Measurements from ENCODE around the gene BTG3. TPM values are rescaled to one million over a fixed set of nuclear protein-coding genes. Genes with fewer than 3 reads are reported as not detected.

BTG3 gene
- total RNA-seq, 1 experiment from 2014 or later, result 76.8 TPM

DNA sequence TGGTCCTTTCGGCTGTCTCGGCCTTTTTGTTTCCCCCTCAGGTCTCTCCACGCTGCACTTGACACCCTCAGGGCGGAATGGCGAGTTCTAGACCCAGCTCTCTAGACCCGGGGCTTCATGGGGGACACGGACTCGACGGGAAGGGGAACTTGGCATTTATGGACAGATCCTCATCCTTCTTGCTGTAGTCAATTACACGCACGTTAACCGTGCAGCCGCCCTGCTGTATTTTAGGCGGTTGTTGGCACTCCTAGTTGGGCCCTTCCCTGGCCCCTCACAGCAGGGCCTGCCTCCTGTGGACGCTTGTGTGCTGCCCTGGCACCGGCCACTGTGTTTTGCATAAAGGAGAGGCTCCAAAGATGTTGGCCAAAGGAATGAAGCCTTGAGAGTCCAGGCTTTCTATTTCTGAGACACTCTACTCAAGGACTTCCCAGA, 558 bp upstream of the BTG3 start:
- H3K36me3 ChIP-seq (ENCODE audit: insufficient read depth, low read length, poor library complexity, severe bottlenecking), result peaks cover 8% of the 10 kb centered on the region
- peak overlapping the region; percentile 89 for H3K4me3 ChIP-seq (ENCODE audit: low read depth, low read length, poor library complexity, severe bottlenecking)
- no peaks in the 10 kb centered on the region for H3K9me3 ChIP-seq (ENCODE audit: low read depth, low read length, poor library complexity, severe bottlenecking)
- peaks cover 7% of the 10 kb centered on the region for H3K4me1 ChIP-seq (ENCODE audit: insufficient read depth, low read length, poor library complexity, severe bottlenecking)
- CTCF ChIA-PET, result no interaction called here
- no peak for TF ChIP-seq CTCF (conservative IDR thresholded peaks at IDR 0.05; ENCODE audit: low read depth, low read length)
- TF ChIP-seq EZH2 (IDR thresholded peaks at IDR 0.05; ENCODE audit: borderline replicate concordance, low read depth, low read length, poor library complexity, severe bottlenecking), result no peak
- intact Hi-C loops (cut with micrococcal nuclease; ENCODE audit: unreplicated experiment), result loop anchor here (10.0 kb wide), 1 partner anchor 202 kb away; the partner anchor contains the start of gene C21orf91
- POLR2A ChIA-PET (ENCODE audit: low non-redundant PET), result no interaction called here
- H3K27me3 ChIP-seq (replicated peaks; ENCODE audit: insufficient read depth, low read depth, low read length, poor library complexity), result no peaks in the 10 kb centered on the region
- peak; percentile 21 for DNase-seq (ENCODE audit: low spot score)
- BruUV-seq (replicated peaks), result no TSS peak
- no peak overlapping the region for H3K27ac ChIP-seq (ENCODE audit: low read depth, low read length, poor library complexity, severe bottlenecking)

DNA sequence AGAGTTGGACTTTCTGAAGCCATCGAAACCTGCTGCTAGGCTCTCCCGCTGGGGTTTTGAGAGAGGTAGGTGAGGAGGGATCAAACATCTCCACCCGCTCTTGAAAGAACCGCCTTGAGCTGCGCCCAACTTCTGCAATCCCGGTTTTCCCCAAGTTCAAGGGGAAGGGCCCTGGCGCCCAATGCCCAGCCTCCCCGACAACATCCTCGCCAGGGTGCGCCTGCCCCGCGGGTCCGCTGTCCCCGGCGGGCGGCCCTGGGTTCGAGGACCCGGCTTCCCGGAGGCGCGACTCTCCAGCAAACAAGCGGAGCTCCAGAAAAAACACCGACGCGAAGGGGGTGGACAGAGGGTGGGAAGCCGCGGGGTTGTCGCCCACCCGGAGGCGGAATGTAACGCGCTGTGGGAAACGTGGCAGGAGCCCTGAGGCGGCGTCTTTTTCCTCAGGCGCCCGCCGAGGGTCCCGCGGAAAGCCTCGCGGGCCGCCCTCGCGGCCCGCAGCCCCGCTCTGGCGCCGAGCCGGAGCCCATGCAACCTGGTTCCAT, 607 bp downstream of the BTG3 start:
- BruUV-seq (replicated peaks), result TSS peak; percentile 96
- Histone ChIP-seq H3K4me3 (ENCODE audit: low read depth, low read length, poor library complexity, severe bottlenecking) (peak overlapping the region; percentile 89), H3K36me3 (ENCODE audit: insufficient read depth, low read length, poor library complexity, severe bottlenecking) (peaks cover 20% of the 10 kb centered on the region), H3K27ac (ENCODE audit: low read depth, low read length, poor library complexity, severe bottlenecking) (peak overlapping the region; percentile 95), H3K9me3 (ENCODE audit: low read depth, low read length, poor library complexity, severe bottlenecking) (no peaks in the 10 kb centered on the region), H3K27me3 (replicated peaks; ENCODE audit: insufficient read depth, low read depth, low read length, poor library complexity) (no peaks in the 10 kb centered on the region), H3K4me1 (ENCODE audit: insufficient read depth, low read length, poor library complexity, severe bottlenecking) (peaks cover 7% of the 10 kb centered on the region)
- intact Hi-C loops (cut with micrococcal nuclease; ENCODE audit: unreplicated experiment), result loop anchor here (10.0 kb wide), 1 partner anchor 203 kb away; the partner anchor contains the start of gene C21orf91
- POLR2A ChIA-PET (ENCODE audit: low non-redundant PET), result interaction anchor here (0.5 kb wide), 1 partner anchor 43 kb away, joined by 16 read pairs; no protein-coding TSS in a partner anchor
- DNase-seq (ENCODE audit: low spot score), result peak; percentile 41
- TF ChIP-seq CTCF (conservative IDR thresholded peaks at IDR 0.05; ENCODE audit: low read depth, low read length) (no peak), EZH2 (IDR thresholded peaks at IDR 0.05; ENCODE audit: borderline replicate concordance, low read depth, low read length, poor library complexity, severe bottlenecking) (no peak)
- CTCF ChIA-PET, result no interaction called here

DNA sequence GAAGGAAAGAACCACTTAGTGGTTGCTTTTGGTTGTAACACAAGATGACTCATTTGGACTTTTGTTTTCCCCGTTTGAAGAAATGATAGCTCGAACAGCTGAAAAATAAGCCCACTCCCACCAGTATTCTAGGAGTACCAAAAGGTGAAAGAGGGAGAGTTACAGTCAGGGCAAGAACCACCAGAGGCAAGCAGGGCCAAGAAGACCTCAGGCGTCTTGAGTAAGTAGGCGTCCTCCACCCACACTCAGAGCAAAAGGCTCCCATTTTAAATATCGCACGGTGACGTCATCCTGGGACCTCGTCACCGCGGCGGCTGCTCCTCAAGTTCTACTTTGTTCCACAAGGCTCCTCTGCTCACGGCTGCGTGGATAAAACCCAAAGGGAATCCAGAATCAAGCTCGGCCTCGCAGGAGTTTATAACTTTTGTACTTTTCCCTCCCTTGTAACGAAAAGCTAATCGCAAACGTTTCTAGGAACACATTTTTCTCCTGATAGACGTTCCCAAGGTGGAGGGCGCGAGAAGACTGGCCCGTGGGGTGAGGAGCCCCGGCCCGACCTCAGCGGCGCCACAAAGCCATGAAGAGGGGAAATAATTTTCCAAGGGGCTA, 1.2 kb downstream of the BTG3 start:
- POLR2A ChIA-PET (ENCODE audit: low non-redundant PET), result interaction anchor here (0.5 kb wide), 1 partner anchor 43 kb away, joined by 16 read pairs; no protein-coding TSS in a partner anchor
- peak; percentile 90 for DNase-seq (ENCODE audit: low spot score)
- BruUV-seq (replicated peaks), result TSS peak; percentile 44
- Histone ChIP-seq H3K36me3 (ENCODE audit: insufficient read depth, low read length, poor library complexity, severe bottlenecking) (peaks cover 26% of the 10 kb centered on the region), H3K4me3 (ENCODE audit: low read depth, low read length, poor library complexity, severe bottlenecking) (peak overlapping the region; percentile 89), H3K27ac (ENCODE audit: low read depth, low read length, poor library complexity, severe bottlenecking) (peak overlapping the region; percentile 95), H3K4me1 (ENCODE audit: insufficient read depth, low read length, poor library complexity, severe bottlenecking) (peaks cover 7% of the 10 kb centered on the region), H3K27me3 (replicated peaks; ENCODE audit: insufficient read depth, low read depth, low read length, poor library complexity) (no peaks in the 10 kb centered on the region), H3K9me3 (ENCODE audit: low read depth, low read length, poor library complexity, severe bottlenecking) (no peaks in the 10 kb centered on the region)
- TF ChIP-seq CTCF (conservative IDR thresholded peaks at IDR 0.05; ENCODE audit: low read depth, low read length) (no peak), EZH2 (IDR thresholded peaks at IDR 0.05; ENCODE audit: borderline replicate concordance, low read depth, low read length, poor library complexity, severe bottlenecking) (no peak)
- intact Hi-C loops (cut with micrococcal nuclease; ENCODE audit: unreplicated experiment), result loop anchor here (10.0 kb wide), 1 partner anchor 203 kb away; the partner anchor contains the start of gene C21orf91
- CTCF ChIA-PET, result no interaction called here

Data from A673 (cell line).